Stomach (tissue), 9 donors: Measurements from ENCODE around the gene GDF7. TPM values are rescaled to one million over a fixed set of nuclear protein-coding genes. Genes with fewer than 3 reads are reported as not detected.

Experiments
- DNase-seq, 2 donors: peaks; one replicate each; pipeline versions ENCODE4 v3.0.0 to v3.0.0-alpha.2; 2013 to 2019
- H3K27ac ChIP-seq, 5 donors: fragments of 200-600 bp in 4 of 5; sonication (generic) in 4 of 5; one replicate each; pipeline ENCODE4 v1.5.1; 2013 to 2019; ENCODE audit warnings: mild to moderate bottlenecking in 1 of 5, moderate library complexity in 1 of 5
- H3K27me3 ChIP-seq, 3 donors: fragments of 200-600 bp; sonication (generic); one replicate each; pipeline ENCODE4 v1.5.1; 2017 to 2019; ENCODE audit warnings: mixed run types in 1 of 3
- H3K36me3 ChIP-seq, 4 donors: fragments of 200-600 bp; sonication (generic); 1 replicate in 3 of 4; 2 replicates in 1 of 4; pipeline ENCODE4 v1.5.1; 2016 to 2019
- H3K4me1 ChIP-seq, 4 donors: fragments of 200-600 bp; sonication (generic); one replicate each; pipeline ENCODE4 v1.5.1; 2016 to 2019
- H3K4me3 ChIP-seq, 4 donors: fragments of 200-600 bp; sonication (generic) in 3 of 4; one replicate each; pipeline ENCODE4 v1.5.1; 2016 to 2019; ENCODE audit warnings: mild to moderate bottlenecking in 1 of 4
- H3K9me3 ChIP-seq, 4 donors: fragments of 200-600 bp; sonication (generic); one replicate each; pipeline ENCODE4 v1.5.1; 2016 to 2019
- CTCF ChIP-seq, 7 experiments: fragments of 450-650 bp in 4 of 7; fragments of 200-600 bp in 3 of 7; sonication (generic) in 3 of 7; IDR thresholded peaks; one replicate each; pipeline ENCODE4 v1.5.1; 2016 to 2019; ENCODE audit warnings: antibody characterized with exemption in 7 of 7, control low read depth in 2 of 7, mild to moderate bottlenecking in 1 of 7
- EP300 ChIP-seq: sonication (generic); formaldehyde crosslinking; IDR thresholded peaks from one replicate; pipeline ENCODE4 v1.6.1; 2017; ENCODE audit warnings: antibody characterized with exemption
- POLR2A ChIP-seq, 4 donors: fragments of 450-650 bp; IDR thresholded peaks; one replicate each; pipeline ENCODE4 v1.6.1; 2016; ENCODE audit warnings: antibody characterized with exemption in 4 of 4, control low read depth in 2 of 4, mild to moderate bottlenecking in 1 of 4, moderate library complexity in 1 of 4
- POLR2AphosphoS5 ChIP-seq, 3 donors: sonication (generic); formaldehyde crosslinking; IDR thresholded peaks; one replicate each; pipeline ENCODE4 v1.6.1; 2016; ENCODE audit warnings: antibody characterized with exemption in 3 of 3
- WGBS, 5 donors: extraction: QIAGEN DNeasy Blood & Tissue Kit in 3 of 5; methylation state at CpG; one replicate each; pipeline versions ENCODE4 v1.1.5 to v1.1.7; 2013 to 2018; 5-methylcytosine and 5-hydroxymethylcytosine counted together
- intact Hi-C: fragments of 100-400 bp; cut with DNase I; formaldehyde crosslinking; loops from one replicate; pipeline ENCODE4 v1.15.1; 2023; ENCODE audit warnings: low total_unique reads
- polyA plus RNA-seq, 3 donors: library from polyadenylated mRNA; stranded (reverse); fragments of 200-250 nt; gene quantifications; one replicate each; pipeline ENCODE4 v1.2.3, GENCODE V29; 2013
- total RNA-seq, 5 donors: library from RNA; depleted of rRNA; stranded (reverse); fragments of >200 nt; gene quantifications; one replicate each; pipeline versions ENCODE4 v1.1.0 to v1.2.3, GENCODE V29; 2014 to 2016
- donor health status: healthy with polysubstance abuse.
- donor health status: Bipolar disorder and iron deficiency.
- donor health status: healthy.

Gene GDF7
- total and polyA plus RNA-seq, 8 donors: 0.10 to 1.3 (median 0.37) TPM; not detected in 3

- peak overlapping the region in 2 of 5 donors; percentile 10 to 98 for H3K27ac ChIP-seq
- no peak for TF ChIP-seq POLR2AphosphoS5 (IDR thresholded peaks at IDR 0.05)
- no peak for TF ChIP-seq EP300
- no peak for TF ChIP-seq CTCF (IDR thresholded peaks at IDR 0.05)
- TF ChIP-seq POLR2A (IDR thresholded peaks at IDR 0.05): no peak
- 86 to 91% (median 89%) methylated on average over 4 of the region's 4 CpGs for WGBS, 5 donors
- intact Hi-C loops: loop anchor here (10.0 kb wide), 1 partner anchor 203 kb away; the partner anchor contains the start of gene RHOB
- H3K36me3 ChIP-seq: peaks cover 12 to 41% (median 35%) of the 10 kb centered on the region in 4 donors
- no peaks in the 10 kb centered on the region for H3K27me3 ChIP-seq
- peaks cover 19 to 47% (median 39%) of the 10 kb centered on the region in 4 donors for H3K4me1 ChIP-seq
- no peaks in the 10 kb centered on the region for H3K9me3 ChIP-seq
- no peak for DNase-seq
- H3K4me3 ChIP-seq: no peak overlapping the region
Observed at GRCh38 chr2:20648206-20648605, 18.7 kb upstream of the GDF7 start.

DNA sequence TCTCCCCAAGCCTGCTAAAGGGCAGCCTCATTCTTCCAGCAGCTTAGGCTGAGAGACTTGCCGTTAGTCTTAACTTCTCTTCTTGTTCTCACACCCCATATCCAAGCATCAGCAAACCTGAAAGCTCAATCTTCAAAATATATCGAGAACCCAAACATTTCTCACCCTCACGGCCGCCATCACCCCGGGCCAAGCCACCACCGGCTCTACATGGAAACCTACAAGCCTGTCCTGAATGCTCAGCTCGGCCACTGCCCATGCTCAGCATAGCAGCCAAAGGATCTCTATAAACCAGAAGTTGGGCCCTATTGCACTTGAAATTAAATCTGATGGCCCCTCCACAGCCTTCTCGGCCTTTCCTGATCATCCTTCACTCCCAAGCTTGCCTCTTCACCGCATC lies 18.1 kb upstream of the GDF7 start:
- intact Hi-C loops: loop anchor here (10.0 kb wide), 1 partner anchor 204 kb away; the partner anchor contains the start of gene RHOB
- no peak for TF ChIP-seq EP300
- no peak for TF ChIP-seq POLR2AphosphoS5 (IDR thresholded peaks at IDR 0.05)
- TF ChIP-seq CTCF (IDR thresholded peaks at IDR 0.05): no peak
- TF ChIP-seq POLR2A (IDR thresholded peaks at IDR 0.05): no peak
- DNase-seq: no peak
- Histone ChIP-seq H3K27me3 (no peaks in the 10 kb centered on the region), H3K4me3 (no peak overlapping the region), H3K27ac (peak overlapping the region in 2 of 5 donors; percentile 10 to 98), H3K9me3 (no peaks in the 10 kb centered on the region), H3K36me3 (peaks cover 12 to 34% (median 28%) of the 10 kb centered on the region in 4 donors), H3K4me1 (peaks cover 19 to 47% (median 39%) of the 10 kb centered on the region in 4 donors)
- 94 to 97% (median 95%) methylated on average over 9 of the region's 9 CpGs for WGBS, 5 donors

DNA sequence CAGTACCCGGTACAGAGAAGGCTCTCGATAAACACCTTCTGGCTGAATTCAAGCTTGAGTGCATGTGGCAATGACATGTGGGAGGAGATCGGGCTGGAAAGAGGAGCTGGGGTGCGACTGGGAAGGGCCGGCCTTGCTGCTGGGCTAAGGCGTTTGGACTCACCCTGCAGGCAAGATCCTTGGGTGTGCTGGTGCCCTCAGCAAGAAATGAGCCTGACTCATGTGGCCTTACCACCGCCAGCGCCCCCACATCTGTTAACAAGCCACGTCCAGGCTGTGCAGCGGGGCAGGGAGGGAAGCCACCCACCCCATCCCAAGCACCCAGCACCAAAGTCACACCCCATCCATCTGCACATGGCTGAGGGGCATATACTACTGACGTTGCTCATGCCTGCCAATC lies 17.4 kb upstream of the GDF7 start:
- intact Hi-C loops: loop anchor here (10.0 kb wide), 1 partner anchor 205 kb away; the partner anchor contains the start of gene RHOB
- Histone ChIP-seq H3K27me3 (no peaks in the 10 kb centered on the region), H3K36me3 (peaks cover 10 to 27% (median 21%) of the 10 kb centered on the region in 4 donors), H3K27ac (peak overlapping the region in 2 of 5 donors; percentile 94 to 98), H3K4me1 (peaks cover 19 to 47% (median 39%) of the 10 kb centered on the region in 4 donors), H3K4me3 (peak overlapping the region; percentile 62 to 91 (median 86)), H3K9me3 (no peaks in the 10 kb centered on the region)
- no peak for TF ChIP-seq EP300
- no peak for TF ChIP-seq POLR2AphosphoS5 (IDR thresholded peaks at IDR 0.05)
- TF ChIP-seq CTCF (IDR thresholded peaks at IDR 0.05): no peak
- TF ChIP-seq POLR2A (IDR thresholded peaks at IDR 0.05): no peak
- DNase-seq: no peak
- WGBS, 5 donors: 82 to 88% (median 84%) methylated on average over 7 to 11 of the region's 11 CpGs

GRCh38 chr2:20649976-20650375 lies 17.0 kb upstream of the GDF7 start:
- H3K4me1 ChIP-seq: peaks cover 19 to 47% (median 39%) of the 10 kb centered on the region in 4 donors
- no peak for DNase-seq
- 38 to 43% (median 40%) methylated on average over 7 of the region's 7 CpGs for WGBS, 5 donors
- TF ChIP-seq CTCF (IDR thresholded peaks at IDR 0.05) (no peak), EP300 (no peak), POLR2A (IDR thresholded peaks at IDR 0.05) (no peak), POLR2AphosphoS5 (IDR thresholded peaks at IDR 0.05) (no peak)
- H3K9me3 ChIP-seq: no peaks in the 10 kb centered on the region
- H3K36me3 ChIP-seq: peaks cover 6 to 23% (median 17%) of the 10 kb centered on the region in 4 donors
- intact Hi-C loops: loop anchor here (10.0 kb wide), 1 partner anchor 205 kb away; the partner anchor contains the start of gene RHOB
- H3K4me3 ChIP-seq: peak overlapping the region; percentile 62 to 91 (median 86)
- H3K27ac ChIP-seq: peak overlapping the region in 4 of 5 donors; percentile 93 to 98 (median 95)
- no peaks in the 10 kb centered on the region for H3K27me3 ChIP-seq
